EH (cell line): ENCODE results near the gene AIF1L.

Experiments
- DNase-seq: peaks from one replicate; pipeline ENCODE4 v3.0.0-alpha.2; 2015; ENCODE audit warnings: low read depth

Gene AIF1L

DNA sequence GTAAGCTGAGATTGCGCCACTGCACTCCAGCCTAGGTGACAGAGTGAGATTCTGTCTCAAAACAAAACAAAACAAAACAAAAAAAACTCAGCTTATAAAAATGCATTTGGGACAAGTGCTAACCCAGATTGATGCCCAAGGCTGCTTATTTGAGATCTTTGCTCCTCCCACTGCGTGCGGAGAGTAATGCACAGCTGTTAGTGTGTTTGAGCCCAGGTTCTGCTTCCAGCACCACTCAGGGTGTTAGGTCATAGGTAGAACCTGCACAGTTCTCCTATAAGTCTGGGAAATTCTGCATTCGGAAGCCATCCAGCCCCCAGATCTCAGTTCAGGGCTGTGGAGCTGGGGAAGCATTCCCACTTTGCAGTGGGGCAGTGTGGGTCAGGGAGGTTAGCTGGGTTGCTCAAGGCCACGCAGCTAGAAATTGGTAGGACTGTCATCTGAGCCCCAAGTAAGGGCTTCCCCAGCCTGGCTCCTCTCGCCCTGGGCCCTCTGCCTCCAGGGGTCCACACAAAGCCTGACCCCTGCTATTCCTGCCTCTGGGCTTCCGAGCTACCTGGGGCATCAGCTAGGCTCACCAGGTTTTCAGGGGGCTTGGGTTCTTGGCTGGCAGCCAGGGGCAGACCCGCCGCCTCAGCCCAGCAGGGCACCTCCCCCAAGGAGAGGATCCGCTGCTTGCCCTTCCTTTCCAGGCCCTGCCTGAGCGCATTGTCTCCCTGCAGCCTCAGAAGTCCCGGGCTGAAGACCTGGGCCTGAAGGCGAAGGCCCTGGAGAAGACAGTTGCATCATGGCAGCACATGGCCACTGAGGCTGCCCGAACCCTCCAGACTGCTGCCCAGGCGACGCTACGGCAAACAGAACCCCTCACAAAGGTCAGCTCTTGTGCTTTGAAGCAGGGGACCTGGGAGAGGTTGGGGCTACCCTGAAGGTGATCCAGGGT is 17.6 kb upstream of the AIF1L start:
- no peak for DNase-seq

DNA sequence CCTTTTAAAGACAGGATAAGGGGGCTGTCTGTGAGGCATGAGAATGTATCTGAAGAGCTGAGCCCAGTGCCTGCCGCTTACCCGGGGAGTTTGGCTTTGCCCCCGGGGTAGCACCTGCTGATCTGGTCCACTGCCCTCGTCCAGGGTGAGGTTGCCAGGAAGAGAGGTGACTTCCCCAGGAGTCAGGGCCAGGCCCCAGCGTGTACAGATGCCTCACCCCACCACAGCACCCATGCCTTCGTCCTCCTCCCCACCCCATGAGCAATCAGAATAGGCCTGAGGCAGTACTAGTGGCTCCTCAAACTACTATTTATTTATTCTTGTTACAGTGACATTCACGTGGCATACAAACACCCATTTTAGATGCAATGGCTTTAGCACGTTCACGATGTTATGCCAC is 15.7 kb upstream of the AIF1L start:
- no peak for DNase-seq

GRCh38 chr9:131081868-131082267 is 14.5 kb upstream of the AIF1L start:
- no peak for DNase-seq

GRCh38 chr9:131082774-131083512 is 13.4 kb upstream of the AIF1L start:
- DNase-seq, result no peak

- DNase-seq, result no peak
These were observed 11.5 kb upstream of the AIF1L start for GRCh38 chr9:131084661-131085369.

DNA sequence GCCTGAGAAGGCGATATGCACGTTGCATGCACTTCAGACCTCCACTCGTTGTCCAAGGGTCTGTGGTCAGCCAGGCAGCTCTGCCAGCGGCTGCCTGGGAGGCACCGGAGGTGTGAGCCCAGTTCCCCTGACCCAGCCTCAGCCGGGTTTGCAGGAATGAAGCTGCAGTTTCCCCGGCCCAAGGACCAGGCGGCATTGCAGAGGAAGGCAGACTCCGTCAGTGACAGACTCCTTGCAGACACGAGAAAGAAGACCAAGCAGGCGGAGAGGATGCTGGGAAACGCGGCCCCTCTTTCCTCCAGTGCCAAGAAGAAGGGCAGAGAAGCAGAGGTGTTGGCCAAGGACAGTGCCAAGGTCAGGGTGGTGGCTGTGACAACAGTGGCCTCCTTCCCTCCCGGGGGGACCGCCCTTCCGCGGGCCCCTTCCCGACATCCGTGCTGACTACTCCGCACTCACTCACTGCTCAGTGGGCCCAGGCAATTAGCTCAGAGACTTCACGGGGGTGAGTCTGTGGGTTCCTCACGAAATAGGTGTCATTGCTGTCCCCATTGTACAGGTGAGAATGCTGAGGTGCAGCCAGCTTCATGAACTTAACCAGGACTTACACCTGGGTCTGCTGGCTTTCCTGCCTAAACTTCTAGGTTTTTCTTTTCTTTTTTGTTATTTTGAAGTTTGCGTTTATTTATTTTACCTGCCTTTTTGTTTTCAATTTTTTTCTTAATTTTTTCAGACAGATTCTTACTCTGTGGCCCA is 10.8 kb upstream of the AIF1L start:
- DNase-seq, result no peak

- DNase-seq, result no peak
These were observed 8.9 kb upstream of the AIF1L start for GRCh38 chr9:131087354-131087893.

GRCh38 chr9:131090025-131090787 is 6.1 kb upstream of the AIF1L start:
- no peak for DNase-seq

DNA sequence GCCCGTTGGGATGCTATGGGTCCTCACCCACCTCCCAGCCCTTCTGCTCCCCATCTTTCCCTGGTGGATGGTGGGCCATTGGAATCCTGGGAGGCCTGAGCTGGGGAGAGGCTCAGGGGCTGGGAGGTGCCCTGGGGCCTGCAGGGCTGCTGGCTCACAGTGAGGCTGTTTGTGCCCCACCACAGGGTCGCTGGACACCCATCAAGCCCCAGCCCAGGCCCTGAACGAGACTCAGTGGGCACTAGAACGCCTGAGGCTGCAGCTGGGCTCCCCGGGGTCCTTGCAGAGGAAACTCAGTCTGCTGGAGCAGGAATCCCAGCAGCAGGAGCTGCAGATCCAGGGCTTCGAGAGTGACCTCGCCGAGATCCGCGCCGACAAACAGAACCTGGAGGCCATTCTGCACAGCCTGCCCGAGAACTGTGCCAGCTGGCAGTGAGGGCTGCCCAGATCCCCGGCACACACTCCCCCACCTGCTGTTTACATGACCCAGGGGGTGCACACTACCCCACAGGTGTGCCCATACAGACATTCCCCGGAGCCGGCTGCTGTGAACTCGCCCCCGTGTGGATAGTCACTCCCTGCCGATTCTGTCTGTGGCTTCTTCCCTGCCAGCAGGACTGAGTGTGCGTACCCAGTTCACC is 4.9 kb upstream of the AIF1L start:
- DNase-seq, result no peak

DNA sequence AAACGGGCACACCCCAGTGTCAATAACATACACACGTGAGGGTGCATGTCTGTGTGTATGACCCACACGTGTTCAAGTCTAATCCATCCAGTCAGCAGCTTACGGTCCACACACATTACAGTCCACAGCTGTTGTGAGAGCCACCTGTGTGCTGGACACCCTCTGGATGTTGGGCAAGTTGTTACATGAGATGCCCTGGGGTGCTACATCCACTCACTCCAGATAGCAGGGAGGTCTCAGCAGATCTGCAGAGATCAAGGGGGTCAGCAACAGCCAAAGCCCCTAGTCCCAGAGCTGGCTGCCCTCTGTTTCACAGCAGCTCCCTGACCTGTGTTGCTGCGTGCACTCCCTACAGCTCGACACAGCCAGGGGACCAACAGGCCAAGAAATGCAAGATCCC is 4.3 kb upstream of the AIF1L start:
- DNase-seq, result no peak

- DNase-seq, result no peak
These were observed 3.5 kb upstream of the AIF1L start for GRCh38 chr9:131092548-131093440.

DNA sequence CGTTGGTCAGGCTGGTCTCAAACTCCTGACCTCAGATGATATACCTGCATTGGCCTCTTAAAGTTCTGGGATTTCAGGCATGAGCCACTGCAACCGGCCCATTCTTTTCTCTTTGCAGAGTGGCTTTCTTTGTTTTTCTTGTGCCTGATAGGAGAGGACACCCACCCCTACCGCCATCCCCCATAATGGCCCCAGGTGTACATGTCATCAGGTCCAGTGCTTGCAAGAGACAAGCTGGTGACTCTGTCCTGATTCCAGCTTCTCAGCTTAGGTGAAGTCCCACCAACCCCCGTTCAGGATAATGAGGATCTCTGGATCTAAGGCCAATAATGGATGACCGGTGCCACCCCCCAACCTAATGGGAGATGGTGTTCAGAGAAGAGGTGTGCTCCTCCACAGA is 2.3 kb upstream of the AIF1L start:
- no peak for DNase-seq

GRCh38 chr9:131094622-131095021 is 1.7 kb upstream of the AIF1L start:
- DNase-seq, result peak; percentile 43

- DNase-seq, result peak; percentile 11
These were observed 564 bp upstream of the AIF1L start for GRCh38 chr9:131095666-131096268.

DNA sequence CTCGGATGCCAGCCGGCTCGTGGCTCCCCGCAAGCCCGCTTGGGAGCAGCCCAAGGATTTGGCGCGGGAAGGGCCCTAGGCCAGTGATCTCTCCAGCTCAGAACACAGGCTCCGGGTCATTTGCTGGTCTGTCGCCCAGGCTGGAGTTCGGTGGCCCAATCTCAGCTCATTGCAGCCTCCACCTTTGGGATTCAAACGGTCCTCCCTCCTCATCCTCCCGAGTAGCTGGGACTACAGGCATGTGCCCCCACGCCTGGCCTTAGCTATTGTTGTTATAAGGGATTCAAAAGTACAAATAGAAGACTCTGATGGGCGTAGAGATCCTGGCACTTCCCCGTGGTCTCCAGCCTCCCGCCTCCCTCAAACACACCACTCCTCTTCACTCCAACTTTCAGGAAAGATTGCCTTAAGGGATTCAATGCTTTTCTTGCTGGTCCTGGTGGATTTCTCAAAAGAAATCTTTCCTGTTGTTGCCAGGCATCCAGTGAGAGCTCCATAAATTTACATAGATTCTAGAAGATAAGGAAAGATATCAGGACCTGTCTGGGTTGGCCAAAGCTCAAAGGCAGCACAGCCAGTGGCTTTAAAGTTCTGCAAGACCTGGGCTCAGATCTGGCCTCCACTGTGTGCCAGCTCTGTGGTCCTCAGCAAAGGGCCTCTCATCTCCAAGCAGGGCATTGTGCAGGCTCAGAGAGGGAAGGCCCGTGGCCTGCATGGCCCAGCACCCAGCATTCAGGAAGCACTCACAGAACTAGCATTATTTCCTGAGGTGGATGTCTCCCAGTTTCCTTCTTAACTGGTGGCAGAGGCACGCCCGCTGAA is 1.0 kb downstream of the AIF1L start:
- DNase-seq, result no peak

DNA sequence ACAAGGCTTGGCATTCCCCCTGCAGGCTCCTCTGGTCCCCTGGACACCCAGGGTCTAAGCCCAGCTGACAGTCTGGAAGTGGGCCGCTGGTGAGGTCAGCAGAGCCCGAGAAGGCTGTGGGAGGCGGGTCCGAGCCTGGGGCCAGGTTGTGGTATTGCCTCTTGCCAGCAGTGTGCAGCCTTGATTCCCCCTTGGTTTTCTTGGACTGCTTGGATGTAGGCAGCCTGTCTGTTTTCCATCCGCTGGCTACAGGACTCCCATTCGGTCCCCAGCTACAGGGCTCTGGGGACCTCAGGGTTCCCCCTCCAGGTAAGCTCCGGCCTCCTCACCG is 1.6 kb downstream of the AIF1L start:
- no peak for DNase-seq

DNA sequence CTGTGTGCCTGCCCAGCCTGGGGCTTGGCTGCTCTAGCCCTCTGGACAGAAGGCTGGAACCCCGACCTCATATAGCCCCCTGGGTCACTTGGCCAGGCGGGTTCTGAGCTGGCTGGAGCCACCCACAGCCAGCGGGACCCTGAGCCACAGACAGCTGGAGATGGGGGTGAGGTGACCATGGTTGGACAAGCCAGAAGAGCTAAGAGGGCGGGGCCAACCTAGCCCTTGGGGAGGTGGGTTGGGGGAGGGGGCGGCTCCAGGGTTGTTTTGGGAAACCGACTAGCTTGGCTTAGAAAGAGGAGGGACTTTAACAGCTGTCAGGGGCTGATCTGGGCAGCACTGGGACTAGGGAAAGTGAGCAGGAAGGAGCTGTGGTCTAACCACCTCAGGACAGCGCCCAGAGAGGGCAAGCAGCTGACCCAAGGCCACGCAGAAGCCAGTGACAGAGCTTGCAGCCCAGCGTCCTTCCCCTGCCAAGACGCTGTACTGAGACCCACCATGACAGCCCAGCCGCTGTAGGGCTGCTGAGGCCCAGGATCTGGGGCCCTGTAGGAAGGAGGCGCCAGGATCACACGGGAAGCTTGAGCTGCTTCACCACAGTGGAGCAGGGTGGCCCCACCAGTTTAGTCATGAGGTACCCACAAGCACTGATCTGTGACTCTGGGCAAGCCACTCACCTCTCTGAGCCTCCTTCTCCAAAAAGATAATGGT is 2.2 kb downstream of the AIF1L start:
- no peak for DNase-seq
